CD14-positive monocyte (primary cell): ENCODE results near the gene FOXE3. TPM values are rescaled to one million over a fixed set of nuclear protein-coding genes. Genes with fewer than 3 reads are reported as not detected.

Experiments used
- DNase-seq, 3 donors: peaks; one replicate each; pipeline ENCODE4 v3.0.0-alpha.2; 2011 to 2022
- H2AFZ ChIP-seq: 2 replicates; pipeline ENCODE4 v1.6.0; 2012; ENCODE audit warnings: mild to moderate bottlenecking, low read depth, low read length, inconsistent platforms; ENCODE audit not compliant: insufficient read depth, poor library complexity, severe bottlenecking
- H3K27ac ChIP-seq, 2 donors: 1 replicate in 1 of 2; 2 replicates in 1 of 2; pipeline ENCODE4 v1.5.1; 2012 to 2013; ENCODE audit warnings: low read length in 2 of 2, control low read depth in 1 of 2, inconsistent platforms in 1 of 2, low read depth in 1 of 2, mild to moderate bottlenecking in 1 of 2
- H3K27me3 ChIP-seq, 2 donors: one replicate each; pipeline versions ENCODE4 v1.6.0 to v1.6.1; 2011 to 2013; ENCODE audit warnings: low read length in 2 of 2; ENCODE audit not compliant: control insufficient read depth in 2 of 2, insufficient read depth in 2 of 2
- H3K36me3 ChIP-seq, 2 donors: replicated peaks in 1 of 2; 1 replicate in 1 of 2; 2 replicates in 1 of 2; pipeline versions ENCODE4 v1.5.1 to v1.6.1; 2012 to 2013; ENCODE audit warnings: low read length in 2 of 2, control low read depth in 1 of 2, inconsistent platforms in 1 of 2, mild to moderate bottlenecking in 1 of 2; ENCODE audit not compliant: insufficient read depth in 2 of 2, control insufficient read depth in 1 of 2
- H3K4me1 ChIP-seq, 2 donors: 1 replicate in 1 of 2; 2 replicates in 1 of 2; pipeline versions ENCODE4 v1.5.1 to v1.6.1; 2012 to 2013; ENCODE audit warnings: low read length in 2 of 2, control low read depth in 1 of 2, inconsistent platforms in 1 of 2, mild to moderate bottlenecking in 1 of 2, moderate library complexity in 1 of 2; ENCODE audit not compliant: insufficient read depth in 2 of 2, control insufficient read depth in 1 of 2
- H3K4me2 ChIP-seq: replicated peaks from 2 replicates; pipeline ENCODE3; 2012; ENCODE audit warnings: low read length, moderate library complexity, mild to moderate bottlenecking; ENCODE audit not compliant: poor library complexity, severe bottlenecking; ENCODE audit errors: extremely low read depth
- H3K4me3 ChIP-seq, 3 experiments: fragments of 200-600 bp in 1 of 3; sonication (generic) in 1 of 3; replicated peaks in 1 of 3; 1 replicate in 2 of 3; 2 replicates in 1 of 3; pipeline ENCODE4 v1.5.1; 2011 to 2013; ENCODE audit warnings: low read length in 3 of 3, mild to moderate bottlenecking in 3 of 3, control low read depth in 2 of 3, low read depth in 2 of 3, inconsistent platforms in 1 of 3, moderate library complexity in 1 of 3
- H3K79me2 ChIP-seq: 2 replicates; pipeline ENCODE4 v1.6.0; 2012; ENCODE audit warnings: mild to moderate bottlenecking, control low read depth, inconsistent platforms, low read length, moderate library complexity; ENCODE audit not compliant: insufficient read depth
- H3K9ac ChIP-seq: 2 replicates; pipeline ENCODE4 v1.6.0; 2017; ENCODE audit warnings: low read length, mild to moderate bottlenecking; ENCODE audit not compliant: insufficient read depth, poor library complexity, severe bottlenecking
- H3K9me3 ChIP-seq, 2 donors: replicated peaks in 1 of 2; 1 replicate in 1 of 2; 2 replicates in 1 of 2; pipeline versions ENCODE4 v1.5.1 to v1.6.1; 2012 to 2013; ENCODE audit warnings: low read length in 2 of 2, control low read depth in 1 of 2; ENCODE audit not compliant: control insufficient read depth in 1 of 2, insufficient read depth in 1 of 2
- H4K20me1 ChIP-seq: 2 replicates; pipeline ENCODE4 v1.6.0; 2012; ENCODE audit warnings: mild to moderate bottlenecking, low read length, control low read depth, moderate library complexity; ENCODE audit not compliant: insufficient read depth
- H3K27ac Mint-ChIP-seq, 7 donors: one replicate each; pipeline ENCODE4 v1.8.0; 2020; ENCODE audit warnings: mild to moderate bottlenecking in 7 of 7, mixed read lengths in 7 of 7, moderate library complexity in 6 of 7, inconsistent platforms in 2 of 7
- H3K27me3 Mint-ChIP-seq, 3 donors: one replicate each; pipeline ENCODE4 v1.8.0; 2021 to 2022; ENCODE audit warnings: low read depth in 3 of 3, mild to moderate bottlenecking in 3 of 3, mixed read lengths in 3 of 3, moderate library complexity in 3 of 3, inconsistent platforms in 1 of 3
- H3K36me3 Mint-ChIP-seq, 2 donors: one replicate each; pipeline ENCODE4 v1.8.0; 2020; ENCODE audit warnings: mixed read lengths in 2 of 2, inconsistent platforms in 1 of 2, mild to moderate bottlenecking in 1 of 2
- H3K4me1 Mint-ChIP-seq: one replicate; pipeline ENCODE4 v1.8.0; 2020; ENCODE audit warnings: mild to moderate bottlenecking, mixed read lengths
- H3K4me3 Mint-ChIP-seq, 2 donors: one replicate each; pipeline ENCODE4 v1.8.0; 2020; ENCODE audit warnings: mild to moderate bottlenecking in 2 of 2, mixed read lengths in 2 of 2, moderate library complexity in 1 of 2
- H3K9me3 Mint-ChIP-seq, 7 donors: one replicate each; pipeline ENCODE4 v1.8.0; 2020 to 2022; ENCODE audit warnings: mixed read lengths in 7 of 7, mild to moderate bottlenecking in 6 of 7, moderate library complexity in 6 of 7, inconsistent platforms in 2 of 7
- CTCF ChIP-seq: fragments of 200-600 bp; IDR thresholded peaks from one replicate; pipeline ENCODE4 v1.8.0; 2022; ENCODE audit warnings: antibody characterized with exemption, mild to moderate bottlenecking
- WGBS: methylation state at CpG from one replicate; pipeline ENCODE4 v1.1.5; 2013; ENCODE audit warnings: missing lambda C conversion rate; ENCODE audit not compliant: insufficient coverage; 5-methylcytosine and 5-hydroxymethylcytosine counted together
- intact Hi-C, 2 donors: fragments of 100-400 bp; cut with micrococcal nuclease; formaldehyde crosslinking; loops; one replicate each; pipeline versions ENCODE4 v1.15.0 to v1.15.1; 2023
- polyA plus RNA-seq, 3 donors: library from polyadenylated mRNA; depleted of rRNA in 1 of 3; unstranded in 2 of 3; stranded (reverse) in 1 of 3; fragments of 300-500 nt in 2 of 3; fragments of >200 nt in 1 of 3; fragmentation: Illumina TruSeq in 2 of 3; gene quantifications; 1 replicate in 2 of 3; 2 replicates in 1 of 3; pipeline ENCODE4 v1.2.3, GENCODE V29; 2012 to 2021

Gene FOXE3
- polyA plus RNA-seq, 3 donors: not detected

GRCh38 chr1:47449822-47450552 is 33.9 kb downstream of the FOXE3 start:
- TF ChIP-seq CTCF: peak; percentile 25
- 11% methylated on average over 33 of the region's 36 CpGs for WGBS
- intact Hi-C loops: loop anchor here in 1 of 2 donors (5.0 kb wide), 1 partner anchor 223 kb away; no protein-coding TSS in a partner anchor
- H3K9me3 ChIP-seq: peaks cover 0 to 42% of the 10 kb centered on the region in 2 donors
- H2AFZ ChIP-seq: no peak overlapping the region
- peaks cover 0 to 15% (median 9%) of the 10 kb centered on the region in 7 donors for H3K9me3 Mint-ChIP-seq
- H3K36me3 ChIP-seq: no peaks in the 10 kb centered on the region
- no peak overlapping the region for H3K27ac Mint-ChIP-seq
- H4K20me1 ChIP-seq: no peaks in the 10 kb centered on the region
- H3K4me3 Mint-ChIP-seq: peak overlapping the region in 1 of 2 donors; percentile 63
- H3K27ac ChIP-seq: no peak overlapping the region
- H3K4me1 ChIP-seq: peaks cover 3 to 4% of the 10 kb centered on the region in 2 donors
- DNase-seq: no peak
- H3K4me3 ChIP-seq: no peak overlapping the region
- peaks cover 50 to 61% (median 60%) of the 10 kb centered on the region in 3 donors for H3K27me3 Mint-ChIP-seq
- peaks cover 67 to 80% of the 10 kb centered on the region in 2 donors for H3K27me3 ChIP-seq
- H3K79me2 ChIP-seq: no peaks in the 10 kb centered on the region
- peaks cover 5% of the 10 kb centered on the region for H3K4me1 Mint-ChIP-seq
- H3K9ac ChIP-seq: no peak overlapping the region
- no peak overlapping the region for H3K4me2 ChIP-seq
- peaks cover 3% of the 10 kb centered on the region in 2 donors for H3K36me3 Mint-ChIP-seq

GRCh38 chr1:47450606-47451005 is 34.5 kb downstream of the FOXE3 start:
- H3K9ac ChIP-seq: no peak overlapping the region
- H3K36me3 ChIP-seq: no peaks in the 10 kb centered on the region
- peaks cover 0 to 36% of the 10 kb centered on the region in 2 donors for H3K9me3 ChIP-seq
- no peak overlapping the region for H3K4me3 ChIP-seq
- intact Hi-C loops: no loop called here
- no peak overlapping the region for H3K27ac ChIP-seq
- WGBS: 58% methylated on average over 2 of the region's 4 CpGs
- no peak for DNase-seq
- Mint-ChIP-seq H3K4me3 (peak overlapping the region in 1 of 2 donors; percentile 65), H3K27me3 (peaks cover 54 to 65% (median 64%) of the 10 kb centered on the region in 3 donors), H3K27ac (no peak overlapping the region), H3K9me3 (peaks cover 0 to 11% (median 5%) of the 10 kb centered on the region in 7 donors), H3K36me3 (no peaks in the 10 kb centered on the region), H3K4me1 (peaks cover 1% of the 10 kb centered on the region)
- H2AFZ ChIP-seq: no peak overlapping the region
- no peaks in the 10 kb centered on the region for H3K79me2 ChIP-seq
- no peak overlapping the region for H3K4me2 ChIP-seq
- no peaks in the 10 kb centered on the region for H3K4me1 ChIP-seq
- peaks cover 60 to 74% of the 10 kb centered on the region in 2 donors for H3K27me3 ChIP-seq
- no peak for TF ChIP-seq CTCF
- no peaks in the 10 kb centered on the region for H4K20me1 ChIP-seq
